ENCODE measurements around the gene SLC46A2. TPM values are rescaled to one million over a fixed set of nuclear protein-coding genes. Genes with fewer than 3 reads are reported as not detected.

The SLC46A2 gene
- total RNA-seq, 1 donor: not detected

DNA sequence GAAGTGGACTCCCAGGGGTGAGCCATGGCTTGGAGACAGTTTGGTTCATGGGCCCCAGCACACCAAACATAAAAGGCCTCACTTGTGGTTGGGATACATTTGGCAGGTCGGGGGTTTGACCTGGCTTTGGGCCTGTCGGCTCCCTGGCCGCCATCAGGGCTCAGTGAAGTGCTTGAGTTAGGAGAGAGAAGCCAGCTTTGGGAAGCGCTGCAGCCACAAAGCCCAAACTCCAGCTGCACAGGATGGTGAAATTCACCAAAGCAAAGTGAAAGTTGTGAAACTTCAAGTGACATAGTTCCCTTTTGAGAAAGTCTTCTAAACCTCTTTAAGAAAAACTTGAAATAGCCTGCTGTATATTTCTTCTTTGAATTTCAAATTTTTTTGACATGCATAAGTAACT lies 27.5 kb downstream of the SLC46A2 start:
- H3K4me3 ChIP-seq (ENCODE audit: low read depth, low read length): no peak overlapping the region
- DNase-seq (ENCODE audit: low read depth): peak; percentile 72
- TF ChIP-seq, protein P1, sequence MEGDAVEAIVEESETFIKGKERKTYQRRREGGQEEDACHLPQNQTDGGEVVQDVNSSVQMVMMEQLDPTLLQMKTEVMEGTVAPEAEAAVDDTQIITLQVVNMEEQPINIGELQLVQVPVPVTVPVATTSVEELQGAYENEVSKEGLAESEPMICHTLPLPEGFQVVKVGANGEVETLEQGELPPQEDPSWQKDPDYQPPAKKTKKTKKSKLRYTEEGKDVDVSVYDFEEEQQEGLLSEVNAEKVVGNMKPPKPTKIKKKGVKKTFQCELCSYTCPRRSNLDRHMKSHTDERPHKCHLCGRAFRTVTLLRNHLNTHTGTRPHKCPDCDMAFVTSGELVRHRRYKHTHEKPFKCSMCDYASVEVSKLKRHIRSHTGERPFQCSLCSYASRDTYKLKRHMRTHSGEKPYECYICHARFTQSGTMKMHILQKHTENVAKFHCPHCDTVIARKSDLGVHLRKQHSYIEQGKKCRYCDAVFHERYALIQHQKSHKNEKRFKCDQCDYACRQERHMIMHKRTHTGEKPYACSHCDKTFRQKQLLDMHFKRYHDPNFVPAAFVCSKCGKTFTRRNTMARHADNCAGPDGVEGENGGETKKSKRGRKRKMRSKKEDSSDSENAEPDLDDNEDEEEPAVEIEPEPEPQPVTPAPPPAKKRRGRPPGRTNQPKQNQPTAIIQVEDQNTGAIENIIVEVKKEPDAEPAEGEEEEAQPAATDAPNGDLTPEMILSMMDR (IDR thresholded peaks at IDR 0.05; ENCODE audit: insufficient read depth, low read depth, low read length): no peak

DNA sequence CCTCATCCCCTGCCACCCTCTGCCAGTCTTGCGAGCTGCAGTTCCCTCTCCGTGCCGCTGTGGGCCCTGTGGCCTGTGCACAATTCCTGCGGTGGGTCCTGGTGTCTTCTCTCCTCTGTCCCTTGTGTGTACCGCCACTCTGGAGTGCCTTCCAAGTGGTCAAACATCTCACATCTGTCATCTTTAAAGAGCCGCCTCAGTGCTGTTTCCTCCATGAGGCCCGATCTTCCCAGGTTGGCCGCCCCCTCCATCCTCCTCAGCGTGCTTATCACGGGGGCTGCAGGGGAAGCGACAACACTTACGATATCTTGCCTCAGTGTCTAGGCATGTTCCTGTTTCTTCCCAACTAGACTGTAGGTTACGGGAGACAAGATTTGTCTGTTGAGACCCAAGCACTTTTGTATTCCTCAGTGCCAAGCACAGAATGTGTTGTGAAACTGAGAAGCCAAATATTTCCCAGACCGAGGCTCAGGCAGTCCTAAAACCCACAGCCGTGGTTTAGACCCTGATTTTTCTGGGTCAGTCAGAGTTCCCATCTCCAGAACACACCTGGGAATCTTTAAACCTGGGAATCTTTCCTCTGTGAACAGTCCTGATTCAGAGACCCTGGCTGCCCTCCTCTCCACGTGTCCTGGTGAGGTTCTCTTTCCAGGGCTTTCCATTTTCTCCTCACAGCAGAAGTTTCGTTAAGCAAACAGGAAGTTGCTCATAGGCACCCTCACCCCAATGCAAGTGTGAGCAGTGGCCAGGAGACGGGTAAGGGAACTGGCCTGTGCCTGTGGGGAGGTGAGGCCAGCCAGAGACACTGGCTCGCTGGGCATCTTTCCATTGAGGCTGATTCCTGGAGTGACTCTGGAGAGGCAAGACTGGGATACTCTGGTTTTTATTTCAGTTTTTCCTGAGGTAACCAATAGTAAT lies 28.8 kb downstream of the SLC46A2 start:
- DNase-seq (ENCODE audit: low read depth): peak; percentile 47
- TF ChIP-seq, protein P1 (IDR thresholded peaks at IDR 0.05; ENCODE audit: insufficient read depth, low read depth, low read length): no peak
- H3K4me3 ChIP-seq (ENCODE audit: low read depth, low read length): no peak overlapping the region

DNA sequence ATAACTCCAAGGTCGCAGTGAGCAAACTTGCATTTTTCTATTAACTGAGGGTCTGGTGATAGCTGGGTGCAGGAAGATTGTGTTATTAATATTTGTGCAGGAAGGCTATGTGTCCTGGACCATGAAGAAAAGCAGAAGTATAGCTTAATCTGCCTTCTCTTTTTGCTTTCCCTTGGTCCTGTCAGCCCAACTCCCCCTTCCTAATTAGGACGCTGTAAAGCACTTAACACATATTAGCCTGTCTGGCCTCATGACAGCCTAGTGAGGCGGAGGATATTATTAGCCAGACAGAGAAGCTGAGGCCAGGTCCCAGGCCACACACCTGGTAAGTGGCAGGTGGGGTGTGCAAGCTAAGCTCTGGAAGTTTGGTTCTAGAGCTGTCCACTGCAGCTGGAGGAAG lies 29.5 kb downstream of the SLC46A2 start:
- TF ChIP-seq, protein P1 (IDR thresholded peaks at IDR 0.05; ENCODE audit: insufficient read depth, low read depth, low read length): no peak
- no peak for DNase-seq (ENCODE audit: low read depth)
- no peak overlapping the region for H3K4me3 ChIP-seq (ENCODE audit: low read depth, low read length)

DNA sequence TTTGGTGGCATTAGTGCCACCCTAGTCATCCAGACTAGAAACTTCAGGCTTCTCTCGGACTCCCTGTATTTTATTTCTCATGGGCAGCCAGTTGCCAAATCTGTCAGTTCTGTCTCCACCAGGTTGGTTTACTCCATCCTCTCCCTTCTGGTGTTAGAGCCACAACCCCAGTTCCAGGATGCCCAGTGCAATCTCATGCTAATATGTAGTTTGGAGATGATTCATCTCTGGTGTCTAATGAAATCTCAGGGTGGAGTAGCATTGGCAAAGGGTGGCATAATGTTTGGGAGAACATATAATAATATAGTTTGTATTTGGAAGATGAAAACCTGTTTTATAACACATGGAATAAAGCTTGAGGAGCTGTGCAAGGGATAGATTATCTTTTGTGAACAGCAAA lies 30.2 kb downstream of the SLC46A2 start:
- TF ChIP-seq, protein P1 (IDR thresholded peaks at IDR 0.05; ENCODE audit: insufficient read depth, low read depth, low read length): no peak
- no peak overlapping the region for H3K4me3 ChIP-seq (ENCODE audit: low read depth, low read length)
- no peak for DNase-seq (ENCODE audit: low read depth)

DNA sequence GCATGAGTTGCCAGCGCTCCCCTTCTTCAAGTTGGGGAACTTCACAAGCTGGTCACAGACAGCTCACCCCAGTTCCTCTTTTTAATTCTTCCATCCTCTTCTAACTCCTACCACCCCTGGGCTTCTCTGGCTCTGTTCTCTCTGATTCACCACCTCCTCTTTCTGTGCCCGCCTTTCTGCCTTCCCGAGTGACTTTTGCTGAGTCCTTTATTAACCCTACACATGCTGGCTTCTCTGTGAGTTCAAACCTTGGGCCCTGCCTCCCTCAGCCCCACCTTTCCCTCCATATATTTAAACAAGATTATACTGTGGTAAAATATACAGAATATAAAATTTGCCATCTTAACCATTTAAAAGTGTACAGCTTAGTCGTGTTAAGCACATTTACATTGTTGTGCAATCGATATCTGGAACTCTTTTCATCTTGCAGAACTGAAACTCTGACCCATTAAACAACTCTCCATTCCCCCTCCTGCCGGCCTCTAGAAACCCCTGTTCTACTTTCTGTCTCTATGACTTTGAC lies 32.0 kb downstream of the SLC46A2 start:
- TF ChIP-seq, protein P1 (IDR thresholded peaks at IDR 0.05; ENCODE audit: insufficient read depth, low read depth, low read length): no peak
- no peak overlapping the region for H3K4me3 ChIP-seq (ENCODE audit: low read depth, low read length)
- peak; percentile 17 for DNase-seq (ENCODE audit: low read depth)

DNA sequence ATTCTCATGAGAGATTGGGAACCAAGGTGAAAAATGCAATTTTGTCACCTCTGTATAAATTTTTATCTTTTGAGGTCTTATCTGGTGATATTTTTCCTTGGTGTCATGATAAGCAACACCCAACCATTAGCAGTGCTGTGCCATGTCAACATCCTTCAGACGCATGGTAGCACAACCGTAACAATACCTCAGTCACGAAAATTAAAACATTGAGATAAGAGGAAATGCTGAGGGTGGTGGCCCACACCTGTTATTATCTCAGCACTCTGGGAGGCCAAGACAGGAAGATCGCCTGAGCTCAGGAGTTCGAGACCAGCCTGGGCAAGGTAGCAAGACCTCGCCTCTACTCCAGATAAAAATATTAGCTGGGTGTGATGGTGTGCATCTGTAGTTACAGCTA lies 32.7 kb downstream of the SLC46A2 start:
- no peak for DNase-seq (ENCODE audit: low read depth)
- no peak overlapping the region for H3K4me3 ChIP-seq (ENCODE audit: low read depth, low read length)
- TF ChIP-seq, protein P1 (IDR thresholded peaks at IDR 0.05; ENCODE audit: insufficient read depth, low read depth, low read length): no peak
